AG04450 (cell line): ENCODE results near the gene ZNF738. TPM values are rescaled to one million over a fixed set of nuclear protein-coding genes. Genes with fewer than 3 reads are reported as not detected.

Experiments used
- CTCF ChIA-PET: fragments of 300-600, 350-600 bp; formaldehyde crosslinking; extraction: SDS; loops from one replicate; lab custom pipeline; 2022; ENCODE audit warnings: antibody characterized with exemption, inconsistent platforms; lab: Charles Lee
- POLR2A ChIA-PET: fragments of 350-600 bp; formaldehyde crosslinking; extraction: SDS; loops from one replicate; lab custom pipeline; 2021; ENCODE audit warnings: antibody characterized with exemption, inconsistent platforms; lab: Yijun Ruan, JAX
- DNase-seq: peaks from one replicate; pipeline ENCODE4 v3.0.0-alpha.2; 2011; ENCODE audit warnings: low read depth, low spot score
- H3K27ac ChIP-seq: one replicate; pipeline ENCODE4 v1.5.1; 2012; ENCODE audit warnings: low read depth, low read length, control low read depth
- H3K27me3 ChIP-seq: one replicate; pipeline ENCODE4 v1.6.0; 2012; ENCODE audit warnings: low read length; ENCODE audit not compliant: control insufficient read depth, insufficient read depth
- H3K4me3 ChIP-seq: 2 replicates; pipeline ENCODE4 v1.5.1; 2011; ENCODE audit warnings: mild to moderate bottlenecking, low read depth, low read length, control low read depth
- H3K9me3 ChIP-seq: 2 replicates; pipeline ENCODE4 v1.5.1; 2012; ENCODE audit warnings: low read length; ENCODE audit not compliant: control insufficient read depth, insufficient read depth
- polyA plus RNA-seq: library from polyadenylated mRNA; depleted of rRNA; stranded (reverse); fragments of >200 nt; gene quantifications from 2 replicates; pipeline ENCODE4 v1.2.3, GENCODE V29; 2011; rRNA removed
- TF ChIP-seq, protein P1 (sequence below): IDR thresholded peaks from 2 replicates; pipeline ENCODE4 v1.5.1; 2011; ENCODE audit warnings: low read depth, low read length, control low read depth, inconsistent platforms

ZNF738 gene
- polyA plus RNA-seq, 1 experiment = 8.2 TPM

- H3K27me3 ChIP-seq = no peaks in the 10 kb centered on the region
- TF ChIP-seq, protein P1, sequence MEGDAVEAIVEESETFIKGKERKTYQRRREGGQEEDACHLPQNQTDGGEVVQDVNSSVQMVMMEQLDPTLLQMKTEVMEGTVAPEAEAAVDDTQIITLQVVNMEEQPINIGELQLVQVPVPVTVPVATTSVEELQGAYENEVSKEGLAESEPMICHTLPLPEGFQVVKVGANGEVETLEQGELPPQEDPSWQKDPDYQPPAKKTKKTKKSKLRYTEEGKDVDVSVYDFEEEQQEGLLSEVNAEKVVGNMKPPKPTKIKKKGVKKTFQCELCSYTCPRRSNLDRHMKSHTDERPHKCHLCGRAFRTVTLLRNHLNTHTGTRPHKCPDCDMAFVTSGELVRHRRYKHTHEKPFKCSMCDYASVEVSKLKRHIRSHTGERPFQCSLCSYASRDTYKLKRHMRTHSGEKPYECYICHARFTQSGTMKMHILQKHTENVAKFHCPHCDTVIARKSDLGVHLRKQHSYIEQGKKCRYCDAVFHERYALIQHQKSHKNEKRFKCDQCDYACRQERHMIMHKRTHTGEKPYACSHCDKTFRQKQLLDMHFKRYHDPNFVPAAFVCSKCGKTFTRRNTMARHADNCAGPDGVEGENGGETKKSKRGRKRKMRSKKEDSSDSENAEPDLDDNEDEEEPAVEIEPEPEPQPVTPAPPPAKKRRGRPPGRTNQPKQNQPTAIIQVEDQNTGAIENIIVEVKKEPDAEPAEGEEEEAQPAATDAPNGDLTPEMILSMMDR = no peak
- no peak overlapping the region for H3K27ac ChIP-seq
- peaks cover 6% of the 10 kb centered on the region for H3K9me3 ChIP-seq
- ChIA-PET CTCF (no interaction called here), POLR2A (no interaction called here)
- no peak overlapping the region for H3K4me3 ChIP-seq
- no peak for DNase-seq
Measured at GRCh38 chr19:21402303-21402985, 43.6 kb downstream of the ZNF738 start.

DNA sequence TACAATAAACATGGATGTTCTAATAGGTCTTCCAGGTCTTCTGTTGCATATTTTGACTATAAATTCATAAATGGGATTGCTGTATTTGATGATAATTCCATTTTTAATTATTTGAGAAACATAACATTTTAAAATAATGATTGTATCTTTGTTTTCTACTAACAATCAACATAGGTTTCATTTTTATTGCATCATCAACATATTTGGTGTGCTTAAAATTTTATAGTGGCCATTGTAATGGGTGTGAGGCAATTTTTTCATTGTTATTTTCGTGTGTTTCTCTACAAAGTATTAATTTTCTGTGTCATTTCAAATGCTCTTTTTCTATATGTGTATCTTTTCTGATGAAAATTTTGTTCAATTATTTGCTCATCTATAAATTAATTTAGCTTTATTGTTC is 51.4 kb downstream of the ZNF738 start:
- CTCF ChIA-PET = no interaction called here
- Histone ChIP-seq H3K4me3 (no peak overlapping the region), H3K27ac (no peak overlapping the region), H3K27me3 (no peaks in the 10 kb centered on the region), H3K9me3 (peaks cover 10% of the 10 kb centered on the region)
- POLR2A ChIA-PET = interaction anchor here (1.1 kb wide), 1 partner anchor 13 kb away, joined by 3 read pairs; the partner anchor contains the start of gene ZNF493
- DNase-seq = no peak
- TF ChIP-seq, protein P1 = no peak

DNA sequence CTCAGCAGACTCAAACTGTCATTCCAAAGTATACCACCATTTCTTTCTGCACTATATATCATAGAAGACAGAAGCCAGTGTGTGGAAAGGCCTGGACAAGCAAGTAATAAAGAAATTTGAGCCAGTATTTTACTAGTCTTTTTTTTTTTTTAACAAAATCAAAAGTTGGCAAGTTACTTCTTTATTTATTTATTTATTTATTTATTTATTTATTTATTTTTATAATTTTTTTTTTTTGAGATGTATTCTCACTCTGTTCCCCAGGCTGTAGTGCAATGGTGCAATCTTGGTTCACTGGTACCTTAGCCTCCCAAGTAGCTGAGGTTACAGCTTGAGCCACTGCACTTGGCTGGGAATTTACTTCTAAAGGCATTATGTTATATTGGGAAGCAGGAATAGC is 63.4 kb downstream of the ZNF738 start:
- no peak for DNase-seq
- TF ChIP-seq, protein P1 = no peak
- no peaks in the 10 kb centered on the region for H3K27me3 ChIP-seq
- H3K9me3 ChIP-seq = peaks cover 29% of the 10 kb centered on the region
- POLR2A ChIA-PET = no interaction called here
- CTCF ChIA-PET = no interaction called here
- no peak overlapping the region for H3K4me3 ChIP-seq
- no peak overlapping the region for H3K27ac ChIP-seq

- TF ChIP-seq, protein P1 = no peak
- POLR2A ChIA-PET = no interaction called here
- Histone ChIP-seq H3K27me3 (no peaks in the 10 kb centered on the region), H3K4me3 (no peak overlapping the region), H3K9me3 (peaks cover 34% of the 10 kb centered on the region), H3K27ac (no peak overlapping the region)
- CTCF ChIA-PET = no interaction called here
- no peak for DNase-seq
Measured at GRCh38 chr19:21423057-21424041, 64.5 kb downstream of the ZNF738 start.

Other genes starting within 250 kb of the ZNF738 start
- 4.5 and 5.8 TPM in 2 replicates for gene ZNF431, start 217.0 kb upstream of the ZNF738 start, polyA plus RNA-seq
- 3.1 and 4.4 TPM in 2 replicates for gene ZNF708, start 29.6 kb upstream of the ZNF738 start, polyA plus RNA-seq
- gene ZNF493, start 38.1 kb downstream of the ZNF738 start, polyA plus RNA-seq = 5.8 and 6.4 TPM in 2 replicates
- gene ZNF429, start 146.6 kb downstream of the ZNF738 start, polyA plus RNA-seq = 5.4 and 6.8 TPM in 2 replicates